CD4-positive, alpha-beta T cell treated with Interleukin-21 for 1 hour (primary cell): ENCODE measurements around the gene ANKH.

Experiments used
- DNase-seq: peaks from one replicate; pipeline ENCODE4 v3.0.0-alpha.2; 2020

Gene ANKH

DNA sequence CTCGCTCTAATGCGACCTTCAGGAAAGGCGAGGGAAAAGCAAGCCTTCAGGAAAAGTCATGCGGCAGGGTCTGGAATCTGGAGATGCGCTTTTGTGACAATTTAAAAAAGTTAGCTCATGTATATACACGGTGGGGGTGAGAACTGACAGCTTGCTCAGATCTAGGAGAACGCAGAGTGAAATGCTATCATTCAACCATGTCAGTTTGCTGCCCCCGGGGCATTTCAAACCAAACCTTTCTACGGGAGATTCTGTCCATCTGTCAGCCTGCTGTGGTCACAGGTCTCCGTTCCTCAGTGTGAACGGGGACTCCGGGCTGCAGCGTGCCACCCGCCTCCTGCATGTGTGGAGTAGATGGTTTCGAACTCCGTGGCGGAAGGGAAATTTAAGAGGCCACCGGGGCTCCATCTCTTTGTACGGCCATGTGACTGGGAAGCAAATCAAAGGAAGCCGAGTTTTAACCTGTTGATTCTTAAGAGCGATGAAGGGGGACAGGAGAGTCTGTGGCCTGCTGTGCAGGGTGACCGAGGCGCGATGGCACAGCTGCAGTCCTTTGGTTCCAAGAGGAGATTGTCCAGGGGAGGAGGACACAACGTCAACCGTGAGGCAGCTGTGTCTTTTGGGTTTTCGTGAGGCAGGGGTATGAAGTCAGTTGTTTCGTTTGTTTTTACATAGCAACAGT lies 161.1 kb downstream of the ANKH start:
- DNase-seq = no peak

DNA sequence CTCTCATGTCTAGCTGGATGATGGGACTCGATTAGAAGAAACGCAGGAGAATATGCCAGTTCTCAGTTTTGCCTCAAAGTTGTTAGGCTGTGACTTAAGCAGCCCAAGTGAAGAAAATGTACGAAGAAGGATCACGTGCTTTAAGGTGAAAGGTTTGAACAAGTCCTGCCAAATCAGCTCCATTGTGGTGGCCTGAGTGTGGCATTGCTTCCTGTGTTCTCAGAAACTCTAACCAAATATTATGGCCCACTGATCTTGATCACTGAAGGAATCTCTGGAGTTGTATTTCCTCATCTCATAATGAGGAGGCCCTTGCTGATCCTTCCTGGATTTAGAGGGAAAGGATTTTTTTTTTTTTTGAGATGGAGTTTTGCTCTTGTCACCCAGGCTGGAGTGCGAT lies 163.0 kb downstream of the ANKH start:
- no peak for DNase-seq

GRCh38 chr5:14707811-14708390 lies 163.7 kb downstream of the ANKH start:
- no peak for DNase-seq

DNA sequence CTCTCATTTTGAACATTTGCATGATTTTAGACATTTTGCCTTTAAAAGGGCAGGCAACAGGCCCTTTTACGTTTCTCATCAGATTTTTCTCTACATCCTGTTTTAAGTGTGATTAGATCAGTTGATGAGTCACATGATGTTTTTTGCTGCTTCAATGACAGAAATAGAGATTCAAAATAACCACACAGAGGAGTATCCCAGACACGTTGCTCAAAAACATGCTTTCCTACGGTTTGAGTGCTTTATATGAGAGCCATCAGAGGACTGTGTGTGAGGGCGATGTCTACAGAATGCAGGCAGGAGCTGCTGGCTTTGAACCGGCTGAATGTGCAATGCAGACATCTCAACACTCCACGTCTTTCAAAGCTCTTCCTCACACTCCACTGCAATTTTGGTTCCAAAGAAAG lies 165.0 kb downstream of the ANKH start:
- DNase-seq = peak; percentile 68

GRCh38 chr5:14705556-14705955 lies 166.0 kb downstream of the ANKH start:
- DNase-seq = no peak

DNA sequence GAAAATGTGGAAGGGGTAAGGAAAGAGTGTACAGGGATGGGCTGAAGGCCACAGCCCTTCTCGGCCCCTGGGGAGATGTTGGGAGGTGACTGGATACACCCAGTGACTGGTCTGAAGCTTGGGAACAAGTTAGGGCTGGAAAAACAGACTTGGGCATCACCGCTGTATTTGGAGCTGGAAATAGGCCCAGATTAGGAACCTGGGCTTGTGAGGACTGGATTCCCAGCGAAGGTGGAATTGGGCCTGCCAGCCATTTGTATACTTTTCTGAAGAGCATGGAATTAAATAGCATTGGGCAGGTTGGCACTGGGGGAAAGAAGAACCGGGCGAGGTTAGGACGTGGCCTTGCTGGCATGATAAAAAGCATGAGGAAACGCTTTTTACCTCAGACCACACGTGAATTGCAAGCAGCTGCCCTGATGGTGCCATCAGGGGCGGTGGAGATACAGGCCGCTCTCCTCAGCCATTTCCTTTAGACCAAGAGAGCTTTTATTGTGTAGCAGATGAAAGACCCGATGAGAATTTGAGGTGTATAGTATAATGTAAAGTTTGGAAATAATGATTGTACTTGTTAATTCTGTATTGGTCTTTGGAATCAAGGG lies 169.2 kb downstream of the ANKH start:
- DNase-seq = no peak

- no peak for DNase-seq
These were observed 170.0 kb downstream of the ANKH start for GRCh38 chr5:14701556-14701955.

DNA sequence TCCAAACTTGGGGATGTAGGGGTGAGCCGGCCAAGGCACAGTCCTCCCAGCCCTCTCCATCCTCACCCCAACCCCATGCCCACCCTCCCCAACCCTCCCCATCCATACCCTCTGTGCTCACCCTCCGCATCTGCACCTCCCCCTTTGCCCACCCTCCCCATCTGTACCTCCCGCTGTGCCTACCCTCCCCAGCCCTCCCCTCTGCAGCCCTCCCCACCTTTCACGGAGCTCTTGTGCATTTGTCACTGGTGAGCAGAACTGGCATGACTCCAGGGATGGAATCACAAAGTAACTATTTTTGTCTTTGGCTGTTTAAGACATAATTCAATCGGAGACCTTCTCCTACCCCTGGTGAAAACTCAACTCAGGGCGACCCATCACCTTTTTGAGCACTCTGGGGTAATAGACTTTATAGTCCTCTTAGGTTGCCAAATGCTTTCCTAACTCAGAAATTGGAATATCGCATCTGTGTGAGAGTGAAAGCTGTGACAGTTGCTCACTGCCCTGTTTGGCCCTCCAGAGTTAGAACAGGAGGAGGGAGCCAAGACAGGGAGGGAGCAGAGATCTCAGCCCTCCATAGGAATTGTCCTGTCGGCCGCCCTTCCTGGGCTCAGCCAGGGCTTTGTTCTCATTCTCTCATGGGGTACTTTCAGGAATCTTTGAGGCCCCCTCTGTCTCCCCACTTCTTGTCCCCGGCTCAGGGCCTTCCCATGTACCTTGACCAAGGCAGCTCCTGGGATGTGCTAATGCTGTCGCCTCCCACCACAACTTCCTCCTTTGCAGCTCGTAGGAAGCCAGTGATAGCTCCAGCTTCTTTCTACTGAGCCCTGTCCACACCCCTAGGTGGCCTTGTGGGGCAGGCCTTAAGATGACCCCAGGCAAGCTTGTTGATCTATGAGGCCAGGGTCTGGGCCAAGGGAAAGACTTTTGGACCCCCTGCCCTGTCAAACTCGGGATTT lies 170.8 kb downstream of the ANKH start:
- DNase-seq = peak; percentile 10

- no peak for DNase-seq
These were observed 171.7 kb downstream of the ANKH start for GRCh38 chr5:14699807-14700400.

GRCh38 chr5:14699159-14699558 lies 172.4 kb downstream of the ANKH start:
- no peak for DNase-seq

GRCh38 chr5:14698495-14698894 lies 173.1 kb downstream of the ANKH start:
- no peak for DNase-seq

GRCh38 chr5:14696851-14697250 lies 174.7 kb downstream of the ANKH start:
- DNase-seq = no peak

GRCh38 chr5:14696057-14696456 lies 175.5 kb downstream of the ANKH start:
- DNase-seq = no peak

DNA sequence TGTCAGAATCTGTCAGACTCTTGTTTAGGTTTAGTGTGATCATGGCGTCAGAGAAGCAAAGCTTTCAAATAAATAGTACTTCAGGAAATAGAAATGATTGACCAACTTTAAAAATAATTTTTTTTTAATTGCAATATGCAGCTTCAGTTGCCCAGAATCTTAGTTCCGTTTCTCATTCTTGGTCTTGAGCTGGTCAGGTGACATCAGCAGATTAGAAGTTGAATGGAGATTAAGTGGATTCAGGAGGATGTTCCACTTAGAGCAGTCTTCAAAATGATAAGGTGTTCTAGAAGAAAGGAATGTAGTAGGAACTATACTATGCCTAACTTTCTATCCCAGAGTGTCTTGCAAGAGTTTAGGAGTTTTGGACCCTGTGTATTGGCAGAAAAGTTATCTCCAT lies 176.4 kb downstream of the ANKH start:
- DNase-seq = no peak

DNA sequence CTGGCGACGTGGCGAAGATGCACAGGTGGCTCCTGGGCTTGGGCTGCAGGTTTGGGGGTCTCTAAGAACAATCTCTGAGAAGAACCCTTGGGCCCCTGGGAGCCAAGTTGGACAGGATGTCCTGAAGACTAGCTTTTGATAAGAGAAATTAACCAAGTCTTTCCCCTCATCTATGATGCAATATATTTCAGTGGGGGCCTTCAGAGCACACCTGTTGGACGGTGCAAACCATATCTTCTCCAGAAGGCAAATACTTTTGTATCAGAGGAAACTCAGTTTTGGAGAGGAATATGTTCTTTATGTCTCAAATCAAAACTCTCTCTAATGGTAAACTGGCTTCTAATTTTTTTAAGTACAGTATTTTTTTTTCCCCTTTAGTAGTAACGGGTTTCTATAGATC lies 178.5 kb downstream of the ANKH start:
- no peak for DNase-seq

GRCh38 chr5:14687023-14687665 lies 184.4 kb downstream of the ANKH start:
- DNase-seq = no peak

DNA sequence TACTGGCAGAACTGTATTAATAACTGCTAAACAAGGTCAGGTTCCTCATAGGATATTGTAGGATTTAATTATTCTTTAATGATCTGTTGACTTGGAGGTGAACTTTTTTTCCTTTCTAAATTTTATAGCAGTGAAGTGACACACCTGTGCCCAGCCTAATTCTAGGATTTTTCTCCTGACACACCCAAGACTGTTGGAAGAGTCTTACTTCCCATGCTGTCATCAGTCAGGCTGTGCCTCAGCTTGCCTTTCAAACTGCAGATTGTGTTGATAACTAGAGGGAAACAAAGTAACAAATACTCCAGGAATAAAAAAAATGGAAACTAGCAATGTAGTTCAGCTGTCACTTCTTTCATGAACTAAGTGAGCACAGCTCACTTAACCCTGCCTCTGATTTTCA lies 185.1 kb downstream of the ANKH start:
- no peak for DNase-seq

DNA sequence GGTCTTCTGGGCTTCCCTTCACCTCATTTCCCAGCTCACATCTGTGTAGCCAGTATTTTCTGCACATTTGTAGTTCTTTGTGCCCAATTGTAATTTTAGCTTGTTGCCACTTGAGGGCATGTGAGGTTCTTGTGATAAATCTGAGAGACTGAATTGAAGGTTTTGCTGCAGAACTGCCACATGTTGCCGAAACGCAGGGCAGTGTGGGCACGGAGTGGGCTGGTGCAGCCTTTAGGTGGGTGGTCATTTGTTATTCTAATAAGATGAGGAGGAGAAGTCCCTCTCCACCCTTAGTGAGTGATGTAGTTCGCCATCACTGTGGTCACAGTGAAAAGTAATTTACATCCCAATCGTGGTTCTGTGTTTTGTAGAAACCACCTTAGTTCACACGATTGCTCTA lies 185.8 kb downstream of the ANKH start:
- peak; percentile 71 for DNase-seq

DNA sequence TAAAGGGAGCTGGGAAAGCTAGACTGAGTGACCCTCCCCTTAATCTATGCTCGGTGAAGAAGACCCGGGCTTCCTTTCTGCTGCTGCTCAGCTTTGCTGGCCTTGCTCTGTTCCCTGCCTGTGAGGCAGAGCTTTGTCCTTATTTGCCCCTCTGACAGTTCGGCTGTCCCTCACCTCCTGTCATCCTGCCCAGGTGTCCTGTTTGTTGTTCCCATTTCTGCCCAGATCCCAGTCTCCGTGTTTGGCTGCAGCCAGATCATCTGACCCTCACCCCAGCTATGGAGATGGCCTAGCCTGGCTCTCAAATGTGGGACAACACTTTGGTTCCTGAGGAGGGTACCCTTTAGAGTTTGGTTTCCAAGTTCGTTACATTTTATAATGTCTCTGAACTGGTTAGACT lies 186.8 kb downstream of the ANKH start:
- DNase-seq = no peak

DNA sequence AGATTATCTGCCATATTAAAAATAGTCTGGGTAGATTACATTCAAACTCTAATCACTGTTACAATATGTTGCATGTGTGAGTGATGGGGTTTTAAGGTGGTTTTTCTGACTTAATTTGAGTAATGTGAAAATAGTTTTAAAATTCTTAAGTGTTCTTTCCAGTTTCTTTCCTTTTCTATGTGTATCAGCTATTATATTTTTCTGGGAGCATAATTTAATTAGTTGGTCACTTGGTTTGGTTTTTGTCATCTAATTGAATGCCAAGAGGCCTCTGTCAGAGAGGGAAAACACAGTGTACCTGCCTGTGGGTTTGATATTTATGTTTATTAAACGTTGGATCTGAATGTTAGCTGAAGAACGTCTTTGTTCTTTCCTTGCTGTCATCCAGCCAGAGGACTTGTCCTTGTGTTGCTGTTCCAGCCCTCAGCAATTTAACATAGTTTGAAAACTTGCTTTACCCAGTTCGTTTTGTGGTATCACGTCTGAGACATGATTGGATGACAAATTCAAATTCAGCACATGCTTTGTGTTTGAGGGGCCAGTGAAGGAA lies 187.6 kb downstream of the ANKH start:
- no peak for DNase-seq

- no peak for DNase-seq
These were observed 190.3 kb downstream of the ANKH start for GRCh38 chr5:14681236-14681752.

- no peak for DNase-seq
These were observed 192.0 kb downstream of the ANKH start for GRCh38 chr5:14679595-14679994.
